Measurements from ENCODE around the gene ABHD2. TPM values are rescaled to one million over a fixed set of nuclear protein-coding genes. Genes with fewer than 3 reads are reported as not detected.

Gene ABHD2
- total RNA-seq, 4 donors from 2014 or later, result 29.7 to 48.1 (median 35.9) TPM

- Histone ChIP-seq H3K9me3 (no peaks in the 10 kb centered on the region), H3K27me3 (no peaks in the 10 kb centered on the region), H3K4me3 (no peak overlapping the region), H3K27ac (no peak overlapping the region), H3K36me3 (peaks cover 6 to 77% (median 16%) of the 10 kb centered on the region in 3 donors), H3K4me1 (peaks cover 0 to 21% (median 6%) of the 10 kb centered on the region in 4 donors)
- no peak for DNase-seq (ENCODE audit: low spot score in 2 of 2)
- TF ChIP-seq EP300 (IDR thresholded peaks at IDR 0.05), result no peak
- no peak for TF ChIP-seq POLR2A (IDR thresholded peaks at IDR 0.05)
- TF ChIP-seq CTCF (IDR thresholded peaks at IDR 0.05), result no peak
- 93 to 94% methylated on average over 3 of the region's 3 CpGs for WGBS, 2 donors
These were observed 104.5 kb downstream of the ABHD2 start for GRCh38 chr15:89192766-89193165.

- WGBS, 2 donors, result 63 to 80% methylated on average over 4 of the region's 4 CpGs
- no peak for DNase-seq (ENCODE audit: low spot score in 2 of 2)
- H3K27ac ChIP-seq, result peak overlapping the region in 2 of 4 donors; percentile 89 to 92
- no peaks in the 10 kb centered on the region for H3K27me3 ChIP-seq
- H3K4me3 ChIP-seq, result no peak overlapping the region
- no peak for TF ChIP-seq POLR2A (IDR thresholded peaks at IDR 0.05)
- no peak for TF ChIP-seq EP300 (IDR thresholded peaks at IDR 0.05)
- TF ChIP-seq CTCF (IDR thresholded peaks at IDR 0.05), result no peak
- H3K36me3 ChIP-seq, result peaks cover 6 to 59% (median 10%) of the 10 kb centered on the region in 3 donors
- H3K4me1 ChIP-seq, result peaks cover 0 to 40% (median 14%) of the 10 kb centered on the region in 4 donors
- H3K9me3 ChIP-seq, result no peaks in the 10 kb centered on the region
These were observed 106.4 kb downstream of the ABHD2 start for GRCh38 chr15:89194608-89195007.

- 61 to 73% methylated on average over 7 to 8 of the region's 8 CpGs for WGBS, 2 donors
- H3K4me3 ChIP-seq, result no peak overlapping the region
- peak overlapping the region in 3 of 4 donors; percentile 52 to 92 (median 89) for H3K27ac ChIP-seq
- no peaks in the 10 kb centered on the region for H3K27me3 ChIP-seq
- peaks cover 0 to 52% (median 22%) of the 10 kb centered on the region in 4 donors for H3K4me1 ChIP-seq
- DNase-seq (ENCODE audit: low spot score in 2 of 2), result no peak
- H3K36me3 ChIP-seq, result peaks cover 6 to 47% (median 10%) of the 10 kb centered on the region in 3 donors
- no peak for TF ChIP-seq POLR2A (IDR thresholded peaks at IDR 0.05)
- peak in 1 of 2 donors; percentile 5 for TF ChIP-seq EP300 (IDR thresholded peaks at IDR 0.05)
- no peak for TF ChIP-seq CTCF (IDR thresholded peaks at IDR 0.05)
- H3K9me3 ChIP-seq, result no peaks in the 10 kb centered on the region
These were observed 107.6 kb downstream of the ABHD2 start for GRCh38 chr15:89195836-89196235.

GRCh38 chr15:89196241-89196640 lies 108.0 kb downstream of the ABHD2 start:
- Histone ChIP-seq H3K4me1 (peaks cover 0 to 56% (median 22%) of the 10 kb centered on the region in 4 donors), H3K4me3 (no peak overlapping the region), H3K9me3 (no peaks in the 10 kb centered on the region), H3K27ac (peak overlapping the region in 3 of 4 donors; percentile 52 to 92 (median 89)), H3K27me3 (no peaks in the 10 kb centered on the region), H3K36me3 (peaks cover 6 to 43% (median 10%) of the 10 kb centered on the region in 3 donors)
- DNase-seq (ENCODE audit: low spot score in 2 of 2), result no peak
- TF ChIP-seq EP300 (IDR thresholded peaks at IDR 0.05), result no peak
- no peak for TF ChIP-seq CTCF (IDR thresholded peaks at IDR 0.05)
- TF ChIP-seq POLR2A (IDR thresholded peaks at IDR 0.05), result no peak
- 68 to 72% methylated on average over 6 of the region's 6 CpGs for WGBS, 2 donors

GRCh38 chr15:89196994-89197393 lies 108.7 kb downstream of the ABHD2 start:
- WGBS, 2 donors, result 43 to 46% methylated on average over 7 of the region's 7 CpGs
- Histone ChIP-seq H3K9me3 (no peaks in the 10 kb centered on the region), H3K4me3 (no peak overlapping the region), H3K27me3 (no peaks in the 10 kb centered on the region), H3K4me1 (peaks cover 0 to 60% (median 25%) of the 10 kb centered on the region in 4 donors), H3K27ac (peak overlapping the region; percentile 48 to 92 (median 80)), H3K36me3 (peaks cover 6 to 35% (median 10%) of the 10 kb centered on the region in 3 donors)
- no peak for DNase-seq (ENCODE audit: low spot score in 2 of 2)
- TF ChIP-seq POLR2A (IDR thresholded peaks at IDR 0.05) (no peak), EP300 (IDR thresholded peaks at IDR 0.05) (no peak), CTCF (IDR thresholded peaks at IDR 0.05) (no peak)

Data from tibial nerve (tissue), 4 donors.